Motor neuron (in vitro differentiated cells): ENCODE results near the gene PRCP. TPM values are rescaled to one million over a fixed set of nuclear protein-coding genes. Genes with fewer than 3 reads are reported as not detected.
A peak's percentile ranks its signal among the peaks of the same experiment; 100 is the strongest.

ENCODE experiments used
- ATAC-seq, 8 experiments: fragments of 200-7000 bp; cut with Tn5 transposase; replicated peaks in 6 of 8; 2 replicates each; pipeline ENCODE4 v1.8.0; 2021; ENCODE audit warnings: mild to moderate bottlenecking in 8 of 8, moderate library complexity in 8 of 8
- H3K27ac ChIP-seq, 2 donors: fragments of 250-450 bp; sonication (Bioruptor Pico); 2 replicates each; pipeline ENCODE4 v1.9.0; 2021; ENCODE audit warnings: antibody characterized with exemption in 2 of 2, mild to moderate bottlenecking in 2 of 2, moderate library complexity in 1 of 2
- H3K4me1 ChIP-seq, 2 donors: fragments of 250-450 bp; sonication (Bioruptor Pico); replicated peaks in 1 of 2; 2 replicates each; pipeline ENCODE4 v1.6.1; 2021; ENCODE audit warnings: antibody characterized with exemption in 2 of 2, mild to moderate bottlenecking in 2 of 2, moderate library complexity in 1 of 2
- H3K4me3 ChIP-seq, 5 donors: fragments of 250-450 bp; sonication (Bioruptor Pico); 2 replicates each; pipeline ENCODE4 v1.9.0; 2021; ENCODE audit warnings: antibody characterized with exemption in 5 of 5, mild to moderate bottlenecking in 5 of 5, moderate library complexity in 4 of 5
- WGBS, 10 experiments: fragments of 450-650 bp; shearing (Covaris generic); methylation state at CpG; one replicate each; pipeline ENCODE4 v1.0.0; 2022; 5-methylcytosine and 5-hydroxymethylcytosine counted together
- in situ Hi-C, 9 experiments: fragments of 400-800 bp; cut with MboI; loops; one replicate each; pipeline ENCODE4 v1.15.0; 2021; ENCODE audit warnings: low sequenced_read_pairs in 9 of 9, low pct_unique_long_range_greater_than_20kb in 2 of 9; ENCODE audit not compliant: unreplicated experiment in 9 of 9
- total RNA-seq, 8 experiments: library from RNA; unstranded; fragments of 300-600 nt; gene quantifications; 2 replicates each; pipeline versions ENCODE4 v1.2.3 to v1.2.4, GENCODE V29; 2022

Gene PRCP
- total RNA-seq, 8 experiments from 2014 or later = 19.6 to 118 (median 27.8) TPM

GRCh38 chr11:82837650-82838049 lies 62.6 kb downstream of the PRCP start:
- Histone ChIP-seq H3K4me1 (no peaks in the 10 kb centered on the region), H3K27ac (no peak overlapping the region), H3K4me3 (no peak overlapping the region)
- in situ Hi-C loops = no loop called here
- ATAC-seq = peak in 1 of 8 experiments; percentile 71

GRCh38 chr11:82832983-82833382 lies 67.2 kb downstream of the PRCP start:
- Histone ChIP-seq H3K4me1 (peaks cover 0 to 8% of the 10 kb centered on the region in 2 donors), H3K4me3 (no peak overlapping the region), H3K27ac (no peak overlapping the region)
- in situ Hi-C loops = no loop called here
- 63 to 100% (median 99%) methylated on average over 1 to 4 of the region's 4 CpGs; no CpG with 5 or more reads in 2 of the 10 experiments for WGBS, 10 experiments
- ATAC-seq = no peak

GRCh38 chr11:82831364-82831763 lies 68.9 kb downstream of the PRCP start:
- ATAC-seq = no peak
- Histone ChIP-seq H3K4me1 (peaks cover 0 to 8% of the 10 kb centered on the region in 2 donors), H3K4me3 (no peak overlapping the region), H3K27ac (no peak overlapping the region)
- 62 to 95% (median 79%) methylated on average over 2 to 3 of the region's 3 CpGs; no CpG with 5 or more reads in 1 of the 10 experiments for WGBS, 10 experiments
- in situ Hi-C loops = no loop called here

- 38 to 100% (median 100%) methylated on average over 1 of the region's 1 CpG; no CpG with 5 or more reads in 4 of the 10 experiments for WGBS, 10 experiments
- peak in 5 of 8 experiments; percentile 36 to 98 (median 69) for ATAC-seq
- H3K4me3 ChIP-seq = no peak overlapping the region
- in situ Hi-C loops = no loop called here
- peaks cover 0 to 8% of the 10 kb centered on the region in 2 donors for H3K4me1 ChIP-seq
- no peak overlapping the region for H3K27ac ChIP-seq
Measured at GRCh38 chr11:82830746-82831145, 69.5 kb downstream of the PRCP start.

- in situ Hi-C loops = no loop called here
- Histone ChIP-seq H3K4me1 (peaks cover 0 to 8% of the 10 kb centered on the region in 2 donors), H3K27ac (no peak overlapping the region), H3K4me3 (no peak overlapping the region)
- no peak for ATAC-seq
- WGBS, 10 experiments = 36 to 100% (median 54%) methylated on average over 1 of the region's 1 CpG
Measured at GRCh38 chr11:82829101-82829500, 71.1 kb downstream of the PRCP start.

GRCh38 chr11:82828472-82828871 lies 71.8 kb downstream of the PRCP start:
- H3K4me3 ChIP-seq = no peak overlapping the region
- H3K27ac ChIP-seq = no peak overlapping the region
- WGBS, 10 experiments = 80 to 100% (median 100%) methylated on average over 1 of the region's 1 CpG; no CpG with 5 or more reads in 3 of the 10 experiments
- ATAC-seq = no peak
- H3K4me1 ChIP-seq = peaks cover 0 to 10% of the 10 kb centered on the region in 2 donors
- in situ Hi-C loops = no loop called here

- Histone ChIP-seq H3K4me1 (peaks cover 11% of the 10 kb centered on the region in 2 donors), H3K4me3 (no peak overlapping the region), H3K27ac (no peak overlapping the region)
- ATAC-seq = no peak
- in situ Hi-C loops = no loop called here
Measured at GRCh38 chr11:82826526-82826925, 73.7 kb downstream of the PRCP start.

GRCh38 chr11:82823647-82824619 lies 76.3 kb downstream of the PRCP start:
- Histone ChIP-seq H3K4me1 (peaks cover 3 to 11% of the 10 kb centered on the region in 2 donors), H3K27ac (no peak overlapping the region), H3K4me3 (no peak overlapping the region)
- in situ Hi-C loops = no loop called here
- 8 to 100% (median 50%) methylated on average over 1 to 2 of the region's 2 CpGs; no CpG with 5 or more reads in 3 of the 10 experiments for WGBS, 10 experiments
- ATAC-seq = peak in 1 of 8 experiments; percentile 12

GRCh38 chr11:82818409-82819043 lies 81.7 kb downstream of the PRCP start:
- Histone ChIP-seq H3K27ac (no peak overlapping the region), H3K4me1 (peaks cover 14 to 22% of the 10 kb centered on the region in 2 donors), H3K4me3 (no peak overlapping the region)
- 41 to 100% (median 80%) methylated on average over 3 to 8 of the region's 10 CpGs; no CpG with 5 or more reads in 1 of the 10 experiments for WGBS, 10 experiments
- in situ Hi-C loops = no loop called here
- ATAC-seq = no peak

GRCh38 chr11:82815406-82815805 lies 84.8 kb downstream of the PRCP start:
- Histone ChIP-seq H3K4me3 (no peak overlapping the region), H3K27ac (no peak overlapping the region)

GRCh38 chr11:82814379-82814778 lies 85.9 kb downstream of the PRCP start:
- in situ Hi-C loops = no loop called here
- 31 to 70% (median 63%) methylated on average over 1 to 4 of the region's 4 CpGs; no CpG with 5 or more reads in 3 of the 10 experiments for WGBS, 10 experiments
- Histone ChIP-seq H3K4me3 (no peak overlapping the region), H3K27ac (no peak overlapping the region), H3K4me1 (peaks cover 19 to 21% of the 10 kb centered on the region in 2 donors)
- no peak for ATAC-seq

More at GRCh38 chr11:82815406-82815805, 84.8 kb downstream of the PRCP start:
- 29 to 96% (median 73%) methylated on average over 1 to 2 of the region's 2 CpGs; no CpG with 5 or more reads in 2 of the 10 experiments for WGBS, 10 experiments
- in situ Hi-C loops = no loop called here
- no peak for ATAC-seq
- peaks cover 19 to 21% of the 10 kb centered on the region in 2 donors for H3K4me1 ChIP-seq

- peaks cover 19 to 21% of the 10 kb centered on the region in 2 donors for H3K4me1 ChIP-seq
- peak in 5 of 8 experiments; percentile 11 to 53 (median 42) for ATAC-seq
- in situ Hi-C loops = no loop called here
- no peak overlapping the region for H3K4me3 ChIP-seq
- WGBS, 10 experiments = 17 to 100% (median 82%) methylated on average over 2 to 4 of the region's 8 CpGs; no CpG with 5 or more reads in 4 of the 10 experiments
- H3K27ac ChIP-seq = peak overlapping the region in 1 of 2 donors; percentile 15
Measured at GRCh38 chr11:82811369-82811768, 88.9 kb downstream of the PRCP start.

GRCh38 chr11:82810738-82811137 lies 89.5 kb downstream of the PRCP start:
- Histone ChIP-seq H3K4me1 (peaks cover 19 to 21% of the 10 kb centered on the region in 2 donors), H3K4me3 (no peak overlapping the region), H3K27ac (no peak overlapping the region)
- WGBS, 10 experiments = 0 to 87% (median 45%) methylated on average over 2 to 3 of the region's 3 CpGs; no CpG with 5 or more reads in 2 of the 10 experiments
- ATAC-seq = no peak
- in situ Hi-C loops = no loop called here
